GM21528 (cell line): Measurements from ENCODE around the gene HINFP.
"Not testable (repeated sequence)": the region's sequence is repeated elsewhere in the genome, so short reads cannot be mapped to it uniquely, and the experiment has no call there.

Experiments used
- ATAC-seq: cut with Tn5 transposase; IDR thresholded peaks from one replicate; pipeline ENCODE4 v1.9.1; 2021; ENCODE audit warnings: mild to moderate bottlenecking, moderate library complexity; ENCODE audit not compliant: unreplicated experiment, low FRiP score

HINFP gene

GRCh38 chr11:119116235-119116594 is 5.2 kb upstream of the HINFP start:
- no peak for ATAC-seq

- ATAC-seq: no peak
Measured at GRCh38 chr11:119116601-119117000, 4.8 kb upstream of the HINFP start.

GRCh38 chr11:119117004-119117706 is 4.2 kb upstream of the HINFP start:
- ATAC-seq: no peak

- no peak for ATAC-seq
Measured at GRCh38 chr11:119118227-119118626, 3.2 kb upstream of the HINFP start.

- no peak for ATAC-seq
Measured at GRCh38 chr11:119118946-119119345, 2.4 kb upstream of the HINFP start.

- ATAC-seq: no peak
Measured at GRCh38 chr11:119120639-119121007, 757 bp upstream of the HINFP start.

- ATAC-seq: no peak
Measured at GRCh38 chr11:119121811-119122124, 388 bp downstream of the HINFP start.

- ATAC-seq: no peak
Measured at GRCh38 chr11:119125821-119126220, 4.4 kb downstream of the HINFP start.

- no peak for ATAC-seq
Measured at GRCh38 chr11:119126675-119127268, 5.4 kb downstream of the HINFP start.

- no peak for ATAC-seq
Measured at GRCh38 chr11:119130662-119131061, 9.3 kb downstream of the HINFP start.

- no peak for ATAC-seq
Measured at GRCh38 chr11:119134389-119134978, 13.1 kb downstream of the HINFP start.

GRCh38 chr11:119139276-119139675 is 17.9 kb downstream of the HINFP start:
- not testable (repeated sequence) for ATAC-seq

- ATAC-seq: no peak
Measured at GRCh38 chr11:119144825-119145486, 23.6 kb downstream of the HINFP start.

- ATAC-seq: no peak
Measured at GRCh38 chr11:119145551-119145950, 24.2 kb downstream of the HINFP start.

- no peak for ATAC-seq
Measured at GRCh38 chr11:119147604-119148333, 26.4 kb downstream of the HINFP start.

GRCh38 chr11:119148720-119149017 is 27.3 kb downstream of the HINFP start:
- no peak for ATAC-seq

- ATAC-seq: no peak
Measured at GRCh38 chr11:119149018-119149785, 27.8 kb downstream of the HINFP start, which contains the start of gene ABCG4. TSS of gene ABCG4 (plus strand) at chr11:119149052. CDS start at chr11:119149966, 914 bp downstream.

- no peak for ATAC-seq
Measured at GRCh38 chr11:119149786-119150275, 28.5 kb downstream of the HINFP start.

- no peak for ATAC-seq
Measured at GRCh38 chr11:119152043-119152442, 30.7 kb downstream of the HINFP start.

GRCh38 chr11:119152604-119153003 is 31.2 kb downstream of the HINFP start:
- no peak for ATAC-seq
